H9 (cell line): ENCODE results near the gene MAEA. TPM values are rescaled to one million over a fixed set of nuclear protein-coding genes. Genes with fewer than 3 reads are reported as not detected.

Experiments used
- DNase-seq: peaks from one replicate; pipeline ENCODE4 v3.0.0-alpha.2; 2017
- H2AFZ ChIP-seq: one replicate; pipeline ENCODE4 v1.6.1; 2013; ENCODE audit warnings: mild to moderate bottlenecking, low read length, control low read depth, moderate library complexity
- H2AK5ac ChIP-seq: 2 replicates; pipeline ENCODE4 v1.6.1; 2013; ENCODE audit warnings: low read length, control low read depth, mixed read lengths; ENCODE audit not compliant: insufficient read length
- H2BK120ac ChIP-seq: one replicate; pipeline ENCODE4 v1.6.1; 2013; ENCODE audit warnings: low read depth, mild to moderate bottlenecking, low read length, control low read depth, inconsistent platforms; ENCODE audit not compliant: poor library complexity, severe bottlenecking
- H2BK12ac ChIP-seq: 2 replicates; pipeline ENCODE4 v1.6.1; 2013; ENCODE audit warnings: low read length, control low read depth, mixed read lengths, low read depth; ENCODE audit not compliant: insufficient read length
- H2BK15ac ChIP-seq: 2 replicates; pipeline ENCODE4 v1.6.1; 2013; ENCODE audit warnings: low read depth, low read length, control low read depth
- H2BK20ac ChIP-seq: one replicate; pipeline ENCODE4 v1.6.1; 2013; ENCODE audit warnings: low read depth, mild to moderate bottlenecking, low read length, control low read depth, inconsistent platforms; ENCODE audit not compliant: poor library complexity, severe bottlenecking
- H2BK5ac ChIP-seq: 2 replicates; pipeline ENCODE4 v1.6.1; 2013; ENCODE audit warnings: low read length, control low read depth, mixed read lengths; ENCODE audit not compliant: insufficient read length
- H3K14ac ChIP-seq: 2 replicates; pipeline ENCODE4 v1.6.1; 2013; ENCODE audit warnings: low read length, control low read depth; ENCODE audit not compliant: insufficient read depth
- H3K18ac ChIP-seq: 2 replicates; pipeline ENCODE4 v1.6.1; 2013; ENCODE audit warnings: low read depth, mild to moderate bottlenecking, mixed read lengths, low read length, control low read depth; ENCODE audit not compliant: insufficient read length
- H3K23ac ChIP-seq: 2 replicates; pipeline ENCODE4 v1.6.1; 2013; ENCODE audit warnings: low read length, control low read depth, mixed read lengths, low read depth; ENCODE audit not compliant: insufficient read length
- H3K23me2 ChIP-seq: 2 replicates; pipeline ENCODE4 v1.6.1; 2013; ENCODE audit warnings: low read depth, mild to moderate bottlenecking, mixed read lengths, low read length, control low read depth; ENCODE audit not compliant: insufficient read length, poor library complexity, severe bottlenecking
- H3K27ac ChIP-seq: 2 replicates; pipeline ENCODE4 v1.5.1; 2013; ENCODE audit warnings: low read length, control low read depth, mixed read lengths, low read depth; ENCODE audit not compliant: insufficient read length
- H3K27me3 ChIP-seq: 2 replicates; pipeline ENCODE4 v1.6.1; 2013; ENCODE audit warnings: low read length, control low read depth, inconsistent platforms; ENCODE audit not compliant: insufficient read depth
- H3K4ac ChIP-seq: 2 replicates; pipeline ENCODE4 v1.6.1; 2013; ENCODE audit warnings: low read depth, mild to moderate bottlenecking, control low read depth, inconsistent platforms, low read length, moderate library complexity
- H3K4me1 ChIP-seq: 2 replicates; pipeline ENCODE4 v1.6.1; 2013; ENCODE audit warnings: low read length, control low read depth, inconsistent platforms; ENCODE audit not compliant: insufficient read depth
- H3K4me2 ChIP-seq: 2 replicates; pipeline ENCODE4 v1.6.1; 2013; ENCODE audit warnings: low read length, control low read depth, mixed read lengths; ENCODE audit not compliant: insufficient read length, insufficient read depth
- H3K56ac ChIP-seq: 2 replicates; pipeline ENCODE4 v1.6.1; 2013; ENCODE audit warnings: low read depth, mild to moderate bottlenecking, mixed read lengths, low read length, control low read depth; ENCODE audit not compliant: insufficient read length
- H3K79me1 ChIP-seq: 2 replicates; pipeline ENCODE4 v1.6.1; 2013; ENCODE audit warnings: low read depth, mild to moderate bottlenecking, moderate library complexity, low read length, control low read depth, inconsistent platforms; ENCODE audit not compliant: insufficient read depth, poor library complexity, severe bottlenecking
- H3K79me2 ChIP-seq: 2 replicates; pipeline ENCODE4 v1.6.1; 2013; ENCODE audit warnings: low read length, control low read depth, inconsistent platforms; ENCODE audit not compliant: insufficient read depth
- H3K9ac ChIP-seq: 2 replicates; pipeline ENCODE4 v1.6.1; 2013; ENCODE audit warnings: low read length, control low read depth, mixed read lengths; ENCODE audit not compliant: insufficient read length; ENCODE audit errors: extremely low read depth
- H3K9me3 ChIP-seq: one replicate; pipeline ENCODE4 v1.6.1; 2013; ENCODE audit warnings: low read depth, low read length, inconsistent platforms; ENCODE audit not compliant: control insufficient read depth
- H3T11ph ChIP-seq: one replicate; pipeline ENCODE4 v1.6.1; 2013; ENCODE audit warnings: mild to moderate bottlenecking, low read length, control low read depth, inconsistent platforms
- H4K20me1 ChIP-seq: one replicate; pipeline ENCODE4 v1.6.1; 2013; ENCODE audit not compliant: control insufficient read depth, insufficient read length, insufficient read depth
- H4K5ac ChIP-seq: 2 replicates; pipeline ENCODE4 v1.6.1; 2013; ENCODE audit warnings: low read depth, mild to moderate bottlenecking, mixed read lengths, low read length, control low read depth; ENCODE audit not compliant: insufficient read length
- H4K8ac ChIP-seq: replicated peaks from 2 replicates; pipeline ENCODE4 v1.6.1; 2013; ENCODE audit warnings: low read length, control low read depth, mixed read lengths, low read depth; ENCODE audit not compliant: insufficient read length
- H4K91ac ChIP-seq: 2 replicates; pipeline ENCODE4 v1.6.1; 2013; ENCODE audit warnings: low read depth, mild to moderate bottlenecking, moderate library complexity, mixed read lengths, low read length, control low read depth; ENCODE audit not compliant: insufficient read length
- H3K27ac Mint-ChIP-seq, 3 experiments: 2 replicates in 2 of 3; 3 replicates in 1 of 3; pipeline ENCODE4 v1.8.0; 2020 to 2021; ENCODE audit warnings: mixed read lengths in 3 of 3, mild to moderate bottlenecking in 1 of 3, moderate library complexity in 1 of 3
- H3K27me3 Mint-ChIP-seq: 2 replicates; pipeline ENCODE4 v1.8.0; 2021; ENCODE audit warnings: low read depth, mild to moderate bottlenecking, moderate library complexity, mixed read lengths
- H3K36me3 Mint-ChIP-seq, 3 experiments: 2 replicates in 2 of 3; 3 replicates in 1 of 3; pipeline ENCODE4 v1.8.0; 2020 to 2021; ENCODE audit warnings: low read depth in 3 of 3, mixed read lengths in 3 of 3; ENCODE audit not compliant: insufficient read depth in 1 of 3
- H3K4me1 Mint-ChIP-seq, 2 experiments: 2 replicates each; pipeline ENCODE4 v1.8.0; 2020; ENCODE audit warnings: mixed read lengths in 2 of 2
- H3K4me3 Mint-ChIP-seq, 2 experiments: 2 replicates in 1 of 2; 3 replicates in 1 of 2; pipeline ENCODE4 v1.8.0; 2020 to 2021; ENCODE audit warnings: mild to moderate bottlenecking in 2 of 2, mixed read lengths in 2 of 2, moderate library complexity in 1 of 2
- H3K9me3 Mint-ChIP-seq, 2 experiments: 2 replicates in 1 of 2; 3 replicates in 1 of 2; pipeline ENCODE4 v1.8.0; 2020; ENCODE audit warnings: mild to moderate bottlenecking in 2 of 2, mixed read lengths in 2 of 2, moderate library complexity in 1 of 2
- WGBS: extraction: QIAGEN DNeasy Blood & Tissue Kit; methylation state at CpG from one replicate; pipeline ENCODE4 v1.1.7; 2013; ENCODE audit warnings: missing lambda C conversion rate, low lambda C conversion rate, mixed read lengths; ENCODE audit not compliant: insufficient read length; ENCODE audit errors: extremely low coverage; 5-methylcytosine and 5-hydroxymethylcytosine counted together
- total RNA-seq: library from RNA; stranded (reverse); gene quantifications from 2 replicates; pipeline ENCODE4 v1.2.1, GENCODE V29; 2021
- TF ChIP-seq, protein P1 (sequence below): fragments of 200-600 bp; sonication (generic); conservative IDR thresholded peaks from 3 replicates; pipeline ENCODE4 v1.8.0; 2021; ENCODE audit warnings: antibody characterized with exemption, mild to moderate bottlenecking

MAEA gene
- total RNA-seq, 1 experiment from 2014 or later = 85.6 TPM

- Histone ChIP-seq H2BK5ac (no peak overlapping the region), H3K4me1 (no peaks in the 10 kb centered on the region), H3K23me2 (no peaks in the 10 kb centered on the region), H3T11ph (no peak overlapping the region), H2AK5ac (no peak overlapping the region), H3K4me2 (no peak overlapping the region), H3K14ac (no peak overlapping the region), H2BK120ac (no peak overlapping the region), H3K23ac (no peak overlapping the region), H3K79me1 (no peaks in the 10 kb centered on the region), H2BK15ac (no peak overlapping the region), H3K18ac (no peak overlapping the region), H2BK12ac (no peak overlapping the region), H2BK20ac (no peak overlapping the region), H3K79me2 (no peaks in the 10 kb centered on the region), H3K56ac (no peak overlapping the region), H4K5ac (no peak overlapping the region), H3K27me3 (no peaks in the 10 kb centered on the region), H3K9me3 (no peaks in the 10 kb centered on the region), H3K9ac (no peak overlapping the region), H2AFZ (no peak overlapping the region), H4K91ac (no peak overlapping the region), H4K20me1 (no peaks in the 10 kb centered on the region), H3K4ac (no peak overlapping the region), H4K8ac (no peak overlapping the region), H3K27ac (no peak overlapping the region)
- TF ChIP-seq, protein P1, sequence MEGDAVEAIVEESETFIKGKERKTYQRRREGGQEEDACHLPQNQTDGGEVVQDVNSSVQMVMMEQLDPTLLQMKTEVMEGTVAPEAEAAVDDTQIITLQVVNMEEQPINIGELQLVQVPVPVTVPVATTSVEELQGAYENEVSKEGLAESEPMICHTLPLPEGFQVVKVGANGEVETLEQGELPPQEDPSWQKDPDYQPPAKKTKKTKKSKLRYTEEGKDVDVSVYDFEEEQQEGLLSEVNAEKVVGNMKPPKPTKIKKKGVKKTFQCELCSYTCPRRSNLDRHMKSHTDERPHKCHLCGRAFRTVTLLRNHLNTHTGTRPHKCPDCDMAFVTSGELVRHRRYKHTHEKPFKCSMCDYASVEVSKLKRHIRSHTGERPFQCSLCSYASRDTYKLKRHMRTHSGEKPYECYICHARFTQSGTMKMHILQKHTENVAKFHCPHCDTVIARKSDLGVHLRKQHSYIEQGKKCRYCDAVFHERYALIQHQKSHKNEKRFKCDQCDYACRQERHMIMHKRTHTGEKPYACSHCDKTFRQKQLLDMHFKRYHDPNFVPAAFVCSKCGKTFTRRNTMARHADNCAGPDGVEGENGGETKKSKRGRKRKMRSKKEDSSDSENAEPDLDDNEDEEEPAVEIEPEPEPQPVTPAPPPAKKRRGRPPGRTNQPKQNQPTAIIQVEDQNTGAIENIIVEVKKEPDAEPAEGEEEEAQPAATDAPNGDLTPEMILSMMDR = no peak
- DNase-seq = no peak
- H3K27me3 Mint-ChIP-seq = no peaks in the 10 kb centered on the region
- H3K27ac Mint-ChIP-seq = no peak overlapping the region
- no CpG with 5 or more reads among the region's 14 CpGs for WGBS
- H3K4me1 Mint-ChIP-seq = 0 out of 4 replicates have a peak, but pooled peaks cover 0 to 2% of the 10 kb centered on the region in 2 experiments
- no peaks in the 10 kb centered on the region for H3K9me3 Mint-ChIP-seq
- peaks cover 0 to 21% (median 18%) of the 10 kb centered on the region in 3 experiments; a peak in 6 of 7 replicates for H3K36me3 Mint-ChIP-seq
- no peak overlapping the region for H3K4me3 Mint-ChIP-seq
Observed at GRCh38 chr4:1359144-1359501, 69.4 kb downstream of the MAEA start.
